ENCODE results near the gene NOXA1.
"Not testable (repeated sequence)": the region's sequence is repeated elsewhere in the genome, so short reads cannot be mapped to it uniquely, and the experiment has no call there.

Gene NOXA1

GRCh38 chr9:137464291-137464999, 41.3 kb downstream of the NOXA1 start:
- no peak overlapping the region for H3K4me3 ChIP-seq (ENCODE audit: low read depth, low read length)
- TF ChIP-seq, protein P1, sequence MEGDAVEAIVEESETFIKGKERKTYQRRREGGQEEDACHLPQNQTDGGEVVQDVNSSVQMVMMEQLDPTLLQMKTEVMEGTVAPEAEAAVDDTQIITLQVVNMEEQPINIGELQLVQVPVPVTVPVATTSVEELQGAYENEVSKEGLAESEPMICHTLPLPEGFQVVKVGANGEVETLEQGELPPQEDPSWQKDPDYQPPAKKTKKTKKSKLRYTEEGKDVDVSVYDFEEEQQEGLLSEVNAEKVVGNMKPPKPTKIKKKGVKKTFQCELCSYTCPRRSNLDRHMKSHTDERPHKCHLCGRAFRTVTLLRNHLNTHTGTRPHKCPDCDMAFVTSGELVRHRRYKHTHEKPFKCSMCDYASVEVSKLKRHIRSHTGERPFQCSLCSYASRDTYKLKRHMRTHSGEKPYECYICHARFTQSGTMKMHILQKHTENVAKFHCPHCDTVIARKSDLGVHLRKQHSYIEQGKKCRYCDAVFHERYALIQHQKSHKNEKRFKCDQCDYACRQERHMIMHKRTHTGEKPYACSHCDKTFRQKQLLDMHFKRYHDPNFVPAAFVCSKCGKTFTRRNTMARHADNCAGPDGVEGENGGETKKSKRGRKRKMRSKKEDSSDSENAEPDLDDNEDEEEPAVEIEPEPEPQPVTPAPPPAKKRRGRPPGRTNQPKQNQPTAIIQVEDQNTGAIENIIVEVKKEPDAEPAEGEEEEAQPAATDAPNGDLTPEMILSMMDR (IDR thresholded peaks at IDR 0.05; ENCODE audit: insufficient read depth, low read depth, low read length, missing control alignments) = no peak
- no peak for DNase-seq (ENCODE audit: low read depth)

- TF ChIP-seq, protein P1 (IDR thresholded peaks at IDR 0.05; ENCODE audit: insufficient read depth, low read depth, low read length, missing control alignments) = no peak
- H3K4me3 ChIP-seq (ENCODE audit: low read depth, low read length) = no peak overlapping the region
- no peak for DNase-seq (ENCODE audit: low read depth)
Measured at GRCh38 chr9:137465000-137465719, 42.0 kb downstream of the NOXA1 start.

DNA sequence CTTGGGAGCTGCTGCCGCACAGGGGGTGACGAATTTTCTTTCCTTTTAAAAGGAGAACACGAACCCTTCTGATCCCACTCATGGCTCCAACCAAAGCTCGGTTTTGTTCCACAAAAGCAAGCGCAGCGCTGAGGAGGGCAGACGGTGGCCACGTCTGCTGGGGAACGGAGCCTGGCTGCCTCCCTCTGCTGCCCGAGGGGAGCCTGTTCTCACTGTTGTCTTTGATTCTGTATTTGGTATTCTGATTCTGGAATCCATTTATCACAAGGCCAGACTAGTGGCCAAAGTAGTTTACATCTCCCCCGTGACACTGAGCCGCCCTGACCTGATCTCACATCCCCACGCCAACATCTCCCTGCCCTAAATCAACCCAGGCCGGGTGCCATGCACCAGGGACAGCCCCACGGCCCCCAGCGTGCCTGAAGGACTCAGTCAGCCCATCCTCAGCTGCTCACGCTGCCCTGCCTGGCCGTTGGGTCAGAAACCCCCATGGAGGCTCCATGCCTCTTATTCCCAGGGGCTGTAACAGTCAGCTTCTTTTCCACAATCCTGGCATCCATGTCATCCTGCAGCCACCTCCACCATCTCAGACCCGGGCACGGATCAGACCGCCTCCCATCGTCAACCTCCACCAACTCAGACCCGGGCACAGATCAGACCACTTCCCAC, 42.7 kb downstream of the NOXA1 start:
- TF ChIP-seq, protein P1 (IDR thresholded peaks at IDR 0.05; ENCODE audit: insufficient read depth, low read depth, low read length, missing control alignments) = no peak
- DNase-seq (ENCODE audit: low read depth) = no peak
- H3K4me3 ChIP-seq (ENCODE audit: low read depth, low read length) = no peak overlapping the region

GRCh38 chr9:137466389-137467085, 43.3 kb downstream of the NOXA1 start:
- not testable (repeated sequence) for DNase-seq (ENCODE audit: low read depth); H3K4me3 ChIP-seq (ENCODE audit: low read depth, low read length)

DNA sequence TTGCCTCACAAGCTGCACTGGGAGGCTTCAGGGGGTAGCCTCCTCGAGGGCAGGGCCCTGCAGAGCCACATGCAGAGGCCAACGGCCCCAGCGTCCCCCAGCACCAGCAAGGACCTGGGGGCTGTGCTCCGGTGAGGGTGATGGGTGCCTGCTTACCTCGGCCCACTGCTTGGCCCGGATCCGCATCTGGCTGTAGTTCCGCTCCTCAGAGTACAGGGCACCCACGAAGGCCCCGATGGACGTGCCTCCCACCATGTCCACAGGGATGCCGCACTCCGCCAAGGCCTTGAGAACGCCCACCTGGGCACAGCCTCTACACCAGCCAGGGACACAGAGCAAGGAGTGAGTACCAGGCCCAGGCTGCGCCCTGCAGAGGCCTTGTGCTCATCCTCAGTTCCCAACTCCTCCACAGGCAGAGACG, 44.0 kb downstream of the NOXA1 start:
- no peak for DNase-seq (ENCODE audit: low read depth)
- no peak overlapping the region for H3K4me3 ChIP-seq (ENCODE audit: low read depth, low read length)
- TF ChIP-seq, protein P1 (IDR thresholded peaks at IDR 0.05; ENCODE audit: insufficient read depth, low read depth, low read length, missing control alignments) = no peak

DNA sequence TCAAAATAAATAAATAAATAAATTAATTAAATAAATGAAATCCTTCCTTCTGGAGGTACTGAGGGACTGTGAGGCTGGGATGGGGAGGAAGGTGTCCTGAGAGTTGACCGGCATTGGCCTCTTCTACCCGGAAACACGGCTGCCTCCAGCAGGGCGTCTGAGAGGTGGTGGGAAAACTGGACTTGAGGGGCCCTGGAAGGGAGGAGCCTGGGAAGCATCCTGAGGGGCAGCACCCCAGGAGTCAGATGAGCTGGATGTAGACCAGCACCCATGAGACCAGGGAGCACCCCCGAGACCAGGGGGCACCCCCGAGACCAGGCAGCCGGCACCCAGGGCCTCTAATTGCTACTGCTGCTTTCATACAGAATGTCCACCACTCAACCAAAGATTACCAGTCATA, 44.7 kb downstream of the NOXA1 start:
- DNase-seq (ENCODE audit: low read depth) = no peak
- TF ChIP-seq, protein P1 (IDR thresholded peaks at IDR 0.05; ENCODE audit: insufficient read depth, low read depth, low read length, missing control alignments) = no peak
- no peak overlapping the region for H3K4me3 ChIP-seq (ENCODE audit: low read depth, low read length)

- TF ChIP-seq, protein P1 (IDR thresholded peaks at IDR 0.05; ENCODE audit: insufficient read depth, low read depth, low read length, missing control alignments) = no peak
- no peak overlapping the region for H3K4me3 ChIP-seq (ENCODE audit: low read depth, low read length)
- no peak for DNase-seq (ENCODE audit: low read depth)
Measured at GRCh38 chr9:137470785-137471184, 47.6 kb downstream of the NOXA1 start.
